Measurements from ENCODE around the gene CELF4.

The CELF4 gene

GRCh38 chr18:37590346-37590745 is 24.7 kb upstream of the CELF4 start:
- TF ChIP-seq USF1 (IDR thresholded peaks at IDR 0.05) (no peak), TAF1 (IDR thresholded peaks at IDR 0.05; ENCODE audit: low read depth) (no peak), EP300 (IDR thresholded peaks at IDR 0.05; ENCODE audit: borderline replicate concordance) (no peak), TEAD4 (IDR thresholded peaks at IDR 0.05) (no peak), FOXM1 (IDR thresholded peaks at IDR 0.05; ENCODE audit: borderline replicate concordance, low read depth) (no peak), ZBTB7A (IDR thresholded peaks at IDR 0.05; ENCODE audit: low read depth) (no peak), CREB1 (IDR thresholded peaks at IDR 0.05; ENCODE audit: low read depth) (no peak)

- no peak for TF ChIP-seq CEBPB (IDR thresholded peaks at IDR 0.05)
- no peak for TF ChIP-seq REST (IDR thresholded peaks at IDR 0.05; ENCODE audit: low read depth)
- no peak for TF ChIP-seq ZBTB7A (IDR thresholded peaks at IDR 0.05; ENCODE audit: low read depth)
- no peak for TF ChIP-seq USF1 (IDR thresholded peaks at IDR 0.05)
- TF ChIP-seq CREB1 (IDR thresholded peaks at IDR 0.05; ENCODE audit: low read depth), result no peak
- no peak for TF ChIP-seq TEAD4 (IDR thresholded peaks at IDR 0.05)
- no peak for TF ChIP-seq NFIC (IDR thresholded peaks at IDR 0.05)
- no peak for TF ChIP-seq MAX (IDR thresholded peaks at IDR 0.05)
- no peak for TF ChIP-seq RAD21 (IDR thresholded peaks at IDR 0.05; ENCODE audit: low read depth)
- no peak for TF ChIP-seq YY1 (IDR thresholded peaks at IDR 0.05; ENCODE audit: low read depth)
- TF ChIP-seq TCF12 (IDR thresholded peaks at IDR 0.05; ENCODE audit: low read depth), result no peak
- TF ChIP-seq EP300 (IDR thresholded peaks at IDR 0.05; ENCODE audit: borderline replicate concordance), result no peak
- no peak for TF ChIP-seq TAF1 (IDR thresholded peaks at IDR 0.05; ENCODE audit: low read depth)
Measured at GRCh38 chr18:37588289-37588688, 22.7 kb upstream of the CELF4 start.

GRCh38 chr18:37586656-37587225 is 21.1 kb upstream of the CELF4 start:
- TF ChIP-seq CREB1 (IDR thresholded peaks at IDR 0.05; ENCODE audit: low read depth), result no peak
- TF ChIP-seq RAD21 (IDR thresholded peaks at IDR 0.05; ENCODE audit: low read depth), result no peak
- TF ChIP-seq MAX (IDR thresholded peaks at IDR 0.05), result no peak
- TF ChIP-seq REST (IDR thresholded peaks at IDR 0.05; ENCODE audit: low read depth), result no peak
- no peak for TF ChIP-seq CEBPB (IDR thresholded peaks at IDR 0.05)

- TF ChIP-seq TEAD4 (IDR thresholded peaks at IDR 0.05) (no peak), MAX (IDR thresholded peaks at IDR 0.05) (no peak), EP300 (IDR thresholded peaks at IDR 0.05; ENCODE audit: borderline replicate concordance) (no peak), USF1 (IDR thresholded peaks at IDR 0.05) (no peak), RAD21 (IDR thresholded peaks at IDR 0.05; ENCODE audit: low read depth) (no peak), CREB1 (IDR thresholded peaks at IDR 0.05; ENCODE audit: low read depth) (no peak), REST (IDR thresholded peaks at IDR 0.05; ENCODE audit: low read depth) (no peak), CEBPB (IDR thresholded peaks at IDR 0.05) (no peak), YY1 (IDR thresholded peaks at IDR 0.05; ENCODE audit: low read depth) (no peak), NFIC (IDR thresholded peaks at IDR 0.05) (no peak), TCF12 (IDR thresholded peaks at IDR 0.05; ENCODE audit: low read depth) (no peak)
Measured at GRCh38 chr18:37584952-37585695, 19.5 kb upstream of the CELF4 start.

Measured in Ishikawa (cell line).